ENCODE results near the gene MAPKAPK2. TPM values are rescaled to one million over a fixed set of nuclear protein-coding genes. Genes with fewer than 3 reads are reported as not detected.
A peak's percentile ranks its signal among the peaks of the same experiment; 100 is the strongest.

The MAPKAPK2 gene
- total RNA-seq, 2 experiments from 2014 or later = 53.5 to 57.8 TPM

DNA sequence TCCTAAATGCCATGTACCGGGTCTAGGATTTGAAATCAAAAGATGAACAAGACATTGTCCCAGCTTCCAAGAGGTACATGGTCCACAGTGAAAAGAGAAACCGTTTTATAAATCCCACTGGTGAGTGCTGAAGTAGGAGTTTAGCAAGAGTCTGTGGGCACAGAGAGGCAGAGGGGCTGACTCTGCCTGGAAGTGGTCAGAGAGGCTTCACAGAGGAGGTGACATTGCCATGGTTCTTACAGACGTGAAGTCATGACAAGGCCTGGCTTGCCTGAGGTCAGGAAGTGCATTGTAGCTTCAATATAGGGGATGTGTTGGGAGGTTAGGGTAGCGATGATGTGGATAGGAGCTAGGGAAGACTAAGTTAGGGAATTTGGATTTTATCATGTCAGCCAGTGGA, 28.4 kb downstream of the MAPKAPK2 start:
- no peaks in the 10 kb centered on the region for H3K9me3 Mint-ChIP-seq
- peaks cover 78% of the 10 kb centered on the region for H3K4me1 Mint-ChIP-seq
- no peak overlapping the region for H3K27ac Mint-ChIP-seq
- DNase-seq = no peak
- H3K27me3 Mint-ChIP-seq = no peaks in the 10 kb centered on the region
- H3K36me3 Mint-ChIP-seq = peaks cover 11% of the 10 kb centered on the region
- H3K4me3 Mint-ChIP-seq = no peak overlapping the region

- H3K4me3 Mint-ChIP-seq = no peak overlapping the region
- H3K36me3 Mint-ChIP-seq = peaks cover 11% of the 10 kb centered on the region
- no peaks in the 10 kb centered on the region for H3K27me3 Mint-ChIP-seq
- no peaks in the 10 kb centered on the region for H3K9me3 Mint-ChIP-seq
- H3K4me1 Mint-ChIP-seq = peaks cover 70% of the 10 kb centered on the region
- no peak for DNase-seq
- H3K27ac Mint-ChIP-seq = no peak overlapping the region
Observed at GRCh38 chr1:206713910-206714312, 29.2 kb downstream of the MAPKAPK2 start.

- Mint-ChIP-seq H3K36me3 (peaks cover 11% of the 10 kb centered on the region), H3K4me3 (no peak overlapping the region), H3K27ac (no peak overlapping the region), H3K9me3 (no peaks in the 10 kb centered on the region), H3K27me3 (no peaks in the 10 kb centered on the region), H3K4me1 (peaks cover 66% of the 10 kb centered on the region)
- no peak for DNase-seq
Observed at GRCh38 chr1:206714331-206715058, 29.8 kb downstream of the MAPKAPK2 start.

GRCh38 chr1:206715120-206715519, 30.4 kb downstream of the MAPKAPK2 start:
- Mint-ChIP-seq H3K36me3 (peaks cover 11% of the 10 kb centered on the region), H3K9me3 (no peaks in the 10 kb centered on the region), H3K4me3 (no peak overlapping the region), H3K4me1 (peaks cover 62% of the 10 kb centered on the region), H3K27me3 (no peaks in the 10 kb centered on the region), H3K27ac (no peak overlapping the region)
- DNase-seq = no peak

- Mint-ChIP-seq H3K36me3 (peaks cover 7% of the 10 kb centered on the region), H3K9me3 (no peaks in the 10 kb centered on the region), H3K27me3 (no peaks in the 10 kb centered on the region), H3K4me1 (peaks cover 59% of the 10 kb centered on the region), H3K27ac (peak overlapping the region; percentile 19), H3K4me3 (no peak overlapping the region)
- DNase-seq = no peak
Observed at GRCh38 chr1:206715552-206716158, 30.9 kb downstream of the MAPKAPK2 start.

GRCh38 chr1:206716159-206716869, 31.6 kb downstream of the MAPKAPK2 start:
- H3K27me3 Mint-ChIP-seq = no peaks in the 10 kb centered on the region
- no peaks in the 10 kb centered on the region for H3K9me3 Mint-ChIP-seq
- H3K4me3 Mint-ChIP-seq = no peak overlapping the region
- peaks cover 7% of the 10 kb centered on the region for H3K36me3 Mint-ChIP-seq
- peaks cover 64% of the 10 kb centered on the region for H3K4me1 Mint-ChIP-seq
- H3K27ac Mint-ChIP-seq = peak overlapping the region; percentile 68
- no peak for DNase-seq

GRCh38 chr1:206716870-206717673, 32.4 kb downstream of the MAPKAPK2 start:
- peak overlapping the region; percentile 68 for H3K27ac Mint-ChIP-seq
- no peaks in the 10 kb centered on the region for H3K9me3 Mint-ChIP-seq
- H3K36me3 Mint-ChIP-seq = peaks cover 5% of the 10 kb centered on the region
- DNase-seq = no peak
- no peaks in the 10 kb centered on the region for H3K27me3 Mint-ChIP-seq
- H3K4me1 Mint-ChIP-seq = peaks cover 65% of the 10 kb centered on the region
- H3K4me3 Mint-ChIP-seq = peak overlapping the region; percentile 44

GRCh38 chr1:206717674-206717989, 32.9 kb downstream of the MAPKAPK2 start:
- peaks cover 5% of the 10 kb centered on the region for H3K36me3 Mint-ChIP-seq
- DNase-seq = no peak
- no peaks in the 10 kb centered on the region for H3K27me3 Mint-ChIP-seq
- H3K4me3 Mint-ChIP-seq = peak overlapping the region; percentile 44
- H3K4me1 Mint-ChIP-seq = peaks cover 61% of the 10 kb centered on the region
- peak overlapping the region; percentile 68 for H3K27ac Mint-ChIP-seq
- no peaks in the 10 kb centered on the region for H3K9me3 Mint-ChIP-seq

GRCh38 chr1:206719169-206719839, 34.6 kb downstream of the MAPKAPK2 start:
- Mint-ChIP-seq H3K4me3 (no peak overlapping the region), H3K4me1 (peaks cover 55% of the 10 kb centered on the region), H3K27me3 (no peaks in the 10 kb centered on the region), H3K36me3 (peaks cover 3% of the 10 kb centered on the region), H3K9me3 (no peaks in the 10 kb centered on the region), H3K27ac (no peak overlapping the region)
- DNase-seq = no peak

GRCh38 chr1:206721454-206721853, 36.7 kb downstream of the MAPKAPK2 start:
- no peak for DNase-seq
- no peaks in the 10 kb centered on the region for H3K9me3 Mint-ChIP-seq
- H3K4me1 Mint-ChIP-seq = peaks cover 57% of the 10 kb centered on the region
- H3K36me3 Mint-ChIP-seq = no peaks in the 10 kb centered on the region
- no peak overlapping the region for H3K27ac Mint-ChIP-seq
- H3K27me3 Mint-ChIP-seq = no peaks in the 10 kb centered on the region
- no peak overlapping the region for H3K4me3 Mint-ChIP-seq

- H3K9me3 Mint-ChIP-seq = no peaks in the 10 kb centered on the region
- no peaks in the 10 kb centered on the region for H3K36me3 Mint-ChIP-seq
- H3K4me1 Mint-ChIP-seq = peaks cover 49% of the 10 kb centered on the region
- no peak overlapping the region for H3K4me3 Mint-ChIP-seq
- peak overlapping the region; percentile 45 for H3K27ac Mint-ChIP-seq
- H3K27me3 Mint-ChIP-seq = no peaks in the 10 kb centered on the region
- DNase-seq = no peak
Observed at GRCh38 chr1:206722751-206723461, 38.2 kb downstream of the MAPKAPK2 start.

DNA sequence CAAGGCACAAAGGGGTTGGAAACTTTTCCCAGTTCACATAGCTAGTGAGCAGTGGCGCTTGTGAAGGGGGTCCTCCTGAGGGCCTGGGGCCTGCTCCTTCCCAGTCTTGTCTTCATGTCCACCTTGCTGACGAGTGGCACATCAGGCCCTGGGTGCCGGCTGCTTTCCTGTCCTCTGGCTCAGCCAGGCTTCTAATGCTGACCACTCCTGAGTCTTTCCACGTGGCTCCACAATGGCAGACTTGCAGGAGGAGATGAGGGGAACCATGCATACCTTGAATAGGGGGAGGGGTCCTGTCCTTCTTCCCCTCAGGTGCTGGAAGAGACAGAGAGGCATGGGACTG, 38.7 kb downstream of the MAPKAPK2 start:
- Mint-ChIP-seq H3K4me1 (peaks cover 50% of the 10 kb centered on the region), H3K27ac (no peak overlapping the region), H3K4me3 (no peak overlapping the region), H3K36me3 (no peaks in the 10 kb centered on the region), H3K27me3 (no peaks in the 10 kb centered on the region), H3K9me3 (no peaks in the 10 kb centered on the region)
- no peak for DNase-seq

GRCh38 chr1:206723805-206724472, 39.2 kb downstream of the MAPKAPK2 start:
- no peak overlapping the region for H3K27ac Mint-ChIP-seq
- no peak for DNase-seq
- no peaks in the 10 kb centered on the region for H3K27me3 Mint-ChIP-seq
- peaks cover 1% of the 10 kb centered on the region for H3K36me3 Mint-ChIP-seq
- H3K4me1 Mint-ChIP-seq = peaks cover 51% of the 10 kb centered on the region
- H3K4me3 Mint-ChIP-seq = no peak overlapping the region
- no peaks in the 10 kb centered on the region for H3K9me3 Mint-ChIP-seq
